ENCODE results near the gene GPR15. TPM values are rescaled to one million over a fixed set of nuclear protein-coding genes. Genes with fewer than 3 reads are reported as not detected.

Gene GPR15
- total and polyA plus RNA-seq, 10 of the 15 experiments (the other 5 are each of a cell fraction or from before 2014, with no cell fraction given) = 70.7 to 150 (median 115) TPM

DNA sequence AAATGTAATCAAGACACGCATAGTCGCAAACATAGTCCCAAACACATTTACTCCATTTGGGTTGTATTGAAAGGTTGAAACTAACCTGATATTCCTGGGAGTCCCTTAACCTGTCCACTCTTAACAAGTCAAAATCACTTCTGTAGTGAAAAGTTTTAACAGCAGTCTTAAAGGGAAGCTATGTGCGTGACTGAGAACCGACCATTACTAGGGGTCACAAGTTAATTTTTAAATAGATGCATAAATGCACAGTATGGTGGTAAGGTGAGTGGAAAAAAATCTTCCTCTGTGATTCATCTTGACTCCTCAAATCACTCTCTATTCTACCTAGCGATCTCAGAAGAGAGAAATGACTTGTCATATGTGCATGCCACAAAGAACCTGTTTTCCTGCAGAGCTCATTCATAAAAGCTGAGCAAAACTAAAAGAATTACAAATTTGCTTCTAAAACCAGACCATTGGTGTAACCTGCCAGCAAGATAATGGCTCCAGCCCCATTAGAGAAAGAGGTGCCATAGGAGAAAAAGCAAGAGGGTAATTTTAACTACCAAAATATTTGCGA, 4.8 kb downstream of the GPR15 start (continued):
- TF ChIP-seq, protein P1, sequence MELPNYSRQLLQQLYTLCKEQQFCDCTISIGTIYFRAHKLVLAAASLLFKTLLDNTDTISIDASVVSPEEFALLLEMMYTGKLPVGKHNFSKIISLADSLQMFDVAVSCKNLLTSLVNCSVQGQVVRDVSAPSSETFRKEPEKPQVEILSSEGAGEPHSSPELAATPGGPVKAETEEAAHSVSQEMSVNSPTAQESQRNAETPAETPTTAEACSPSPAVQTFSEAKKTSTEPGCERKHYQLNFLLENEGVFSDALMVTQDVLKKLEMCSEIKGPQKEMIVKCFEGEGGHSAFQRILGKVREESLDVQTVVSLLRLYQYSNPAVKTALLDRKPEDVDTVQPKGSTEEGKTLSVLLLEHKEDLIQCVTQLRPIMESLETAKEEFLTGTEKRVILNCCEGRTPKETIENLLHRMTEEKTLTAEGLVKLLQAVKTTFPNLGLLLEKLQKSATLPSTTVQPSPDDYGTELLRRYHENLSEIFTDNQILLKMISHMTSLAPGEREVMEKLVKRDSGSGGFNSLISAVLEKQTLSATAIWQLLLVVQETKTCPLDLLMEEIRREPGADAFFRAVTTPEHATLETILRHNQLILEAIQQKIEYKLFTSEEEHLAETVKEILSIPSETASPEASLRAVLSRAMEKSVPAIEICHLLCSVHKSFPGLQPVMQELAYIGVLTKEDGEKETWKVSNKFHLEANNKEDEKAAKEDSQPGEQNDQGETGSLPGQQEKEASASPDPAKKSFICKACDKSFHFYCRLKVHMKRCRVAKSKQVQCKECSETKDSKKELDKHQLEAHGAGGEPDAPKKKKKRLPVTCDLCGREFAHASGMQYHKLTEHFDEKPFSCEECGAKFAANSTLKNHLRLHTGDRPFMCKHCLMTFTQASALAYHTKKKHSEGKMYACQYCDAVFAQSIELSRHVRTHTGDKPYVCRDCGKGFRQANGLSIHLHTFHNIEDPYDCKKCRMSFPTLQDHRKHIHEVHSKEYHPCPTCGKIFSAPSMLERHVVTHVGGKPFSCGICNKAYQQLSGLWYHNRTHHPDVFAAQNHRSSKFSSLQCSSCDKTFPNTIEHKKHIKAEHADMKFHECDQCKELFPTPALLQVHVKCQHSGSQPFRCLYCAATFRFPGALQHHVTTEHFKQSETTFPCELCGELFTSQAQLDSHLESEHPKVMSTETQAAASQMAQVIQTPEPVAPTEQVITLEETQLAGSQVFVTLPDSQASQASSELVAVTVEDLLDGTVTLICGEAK (IDR thresholded peaks at IDR 0.05; ENCODE audit: borderline replicate concordance) = 0 out of 2 replicates have a peak, but pooled peaks have one; percentile 13
- TF ChIP-seq NBN (IDR thresholded peaks at IDR 0.05) (peak; percentile 85; the same call in 1 of the 2 replicates), USF1 (IDR thresholded peaks at IDR 0.05; ENCODE audit: borderline replicate concordance, extremely low read length, insufficient read depth, low read depth, low read length) (no peak), BRCA1 (IDR thresholded peaks at IDR 0.05; ENCODE audit: low read depth, low read length) (no peak), FOXM1 (IDR thresholded peaks at IDR 0.05; ENCODE audit: low read depth, low read length) (peak; percentile 100), YBX1 (IDR thresholded peaks at IDR 0.05) (no peak), ZNF384 (IDR thresholded peaks at IDR 0.05; ENCODE audit: borderline replicate concordance, low read depth, low read length) (peak; percentile 78; the same call in 1 of the 2 replicates), CBFB (IDR thresholded peaks at IDR 0.05; ENCODE audit: low read depth) (peak; percentile 83), MXI1 (IDR thresholded peaks at IDR 0.05; ENCODE audit: low read depth, low read length) (0 out of 2 replicates have a peak, but pooled peaks have one; percentile 80), ZNF274 (IDR thresholded peaks at IDR 0.05; ENCODE audit: insufficient read depth, insufficient read length) (no peak), HDAC6 (IDR thresholded peaks at IDR 0.05; ENCODE audit: unreplicated experiment) (peak; percentile 48), TCF12 (IDR thresholded peaks at IDR 0.05; ENCODE audit: low read depth, low read length) (0 out of 2 replicates have a peak, but pooled peaks have one; percentile 70), E4F1 (IDR thresholded peaks at IDR 0.05; ENCODE audit: borderline replicate concordance, partially characterized antibody) (no peak), NR2C1 (IDR thresholded peaks at IDR 0.05) (no peak)
- TF ChIP-seq, protein P2, sequence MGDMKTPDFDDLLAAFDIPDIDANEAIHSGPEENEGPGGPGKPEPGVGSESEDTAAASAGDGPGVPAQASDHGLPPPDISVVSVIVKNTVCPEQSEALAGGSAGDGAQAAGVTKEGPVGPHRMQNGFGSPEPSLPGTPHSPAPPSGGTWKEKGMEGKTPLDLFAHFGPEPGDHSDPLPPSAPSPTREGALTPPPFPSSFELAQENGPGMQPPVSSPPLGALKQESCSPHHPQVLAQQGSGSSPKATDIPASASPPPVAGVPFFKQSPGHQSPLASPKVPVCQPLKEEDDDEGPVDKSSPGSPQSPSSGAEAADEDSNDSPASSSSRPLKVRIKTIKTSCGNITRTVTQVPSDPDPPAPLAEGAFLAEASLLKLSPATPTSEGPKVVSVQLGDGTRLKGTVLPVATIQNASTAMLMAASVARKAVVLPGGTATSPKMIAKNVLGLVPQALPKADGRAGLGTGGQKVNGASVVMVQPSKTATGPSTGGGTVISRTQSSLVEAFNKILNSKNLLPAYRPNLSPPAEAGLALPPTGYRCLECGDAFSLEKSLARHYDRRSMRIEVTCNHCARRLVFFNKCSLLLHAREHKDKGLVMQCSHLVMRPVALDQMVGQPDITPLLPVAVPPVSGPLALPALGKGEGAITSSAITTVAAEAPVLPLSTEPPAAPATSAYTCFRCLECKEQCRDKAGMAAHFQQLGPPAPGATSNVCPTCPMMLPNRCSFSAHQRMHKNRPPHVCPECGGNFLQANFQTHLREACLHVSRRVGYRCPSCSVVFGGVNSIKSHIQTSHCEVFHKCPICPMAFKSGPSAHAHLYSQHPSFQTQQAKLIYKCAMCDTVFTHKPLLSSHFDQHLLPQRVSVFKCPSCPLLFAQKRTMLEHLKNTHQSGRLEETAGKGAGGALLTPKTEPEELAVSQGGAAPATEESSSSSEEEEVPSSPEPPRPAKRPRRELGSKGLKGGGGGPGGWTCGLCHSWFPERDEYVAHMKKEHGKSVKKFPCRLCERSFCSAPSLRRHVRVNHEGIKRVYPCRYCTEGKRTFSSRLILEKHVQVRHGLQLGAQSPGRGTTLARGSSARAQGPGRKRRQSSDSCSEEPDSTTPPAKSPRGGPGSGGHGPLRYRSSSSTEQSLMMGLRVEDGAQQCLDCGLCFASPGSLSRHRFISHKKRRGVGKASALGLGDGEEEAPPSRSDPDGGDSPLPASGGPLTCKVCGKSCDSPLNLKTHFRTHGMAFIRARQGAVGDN (IDR thresholded peaks at IDR 0.05) = peak; percentile 76; the same call in 1 of the 2 replicates
- TF ChIP-seq, protein P3, sequence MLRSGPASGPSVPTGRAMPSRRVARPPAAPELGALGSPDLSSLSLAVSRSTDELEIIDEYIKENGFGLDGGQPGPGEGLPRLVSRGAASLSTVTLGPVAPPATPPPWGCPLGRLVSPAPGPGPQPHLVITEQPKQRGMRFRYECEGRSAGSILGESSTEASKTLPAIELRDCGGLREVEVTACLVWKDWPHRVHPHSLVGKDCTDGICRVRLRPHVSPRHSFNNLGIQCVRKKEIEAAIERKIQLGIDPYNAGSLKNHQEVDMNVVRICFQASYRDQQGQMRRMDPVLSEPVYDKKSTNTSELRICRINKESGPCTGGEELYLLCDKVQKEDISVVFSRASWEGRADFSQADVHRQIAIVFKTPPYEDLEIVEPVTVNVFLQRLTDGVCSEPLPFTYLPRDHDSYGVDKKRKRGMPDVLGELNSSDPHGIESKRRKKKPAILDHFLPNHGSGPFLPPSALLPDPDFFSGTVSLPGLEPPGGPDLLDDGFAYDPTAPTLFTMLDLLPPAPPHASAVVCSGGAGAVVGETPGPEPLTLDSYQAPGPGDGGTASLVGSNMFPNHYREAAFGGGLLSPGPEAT (IDR thresholded peaks at IDR 0.05; ENCODE audit: low read depth) = peak; percentile 85; the same call in 1 of the 2 replicates

Data from GM12878 (cell line).